Endothelial cell of umbilical vein (primary cell): ENCODE measurements around the gene CDH23. TPM values are rescaled to one million over a fixed set of nuclear protein-coding genes. Genes with fewer than 3 reads are reported as not detected.

ENCODE experiments used
- BruUV-seq: library from RNA; stranded (reverse); fragments of 400-500 nt; replicated peaks from 2 replicates; lab custom pipeline; 2021; lab: Mats Ljungman, UMichigan
- CTCF ChIA-PET: fragments of 300-600, 350-600 bp; sonication (Branson Sonifier 250); formaldehyde crosslinking; loops from one replicate; lab custom pipeline; 2021; ENCODE audit warnings: antibody characterized with exemption, inconsistent platforms; lab: Charles Lee
- POLR2A ChIA-PET: fragments of 300-600, 350-600 bp; sonication (Branson Sonifier 250); formaldehyde crosslinking; loops from one replicate; lab custom pipeline; 2021; ENCODE audit warnings: antibody characterized with exemption, inconsistent platforms; lab: Charles Lee
- DNase-seq: peaks from one replicate; pipeline ENCODE4 v3.0.0-alpha.2; 2011; ENCODE audit warnings: low read depth, low spot score
- FAIRE-seq: peaks from 2 replicates; lab custom pipeline; 2011; peaks lifted over from hg19 to GRCh38; lab: Jason Lieb, UNC
- H2AFZ ChIP-seq: 2 replicates; pipeline ENCODE4 v1.6.0; 2012; ENCODE audit warnings: low read depth, low read length, control low read depth, inconsistent platforms
- H3K27ac ChIP-seq: 2 replicates; pipeline ENCODE4 v1.5.1; 2011; ENCODE audit warnings: low read depth, mild to moderate bottlenecking, control low read depth, low read length, moderate library complexity; ENCODE audit not compliant: insufficient read depth
- H3K27me3 ChIP-seq, 2 experiments: 2 replicates each; pipeline versions ENCODE4 v1.6.0 to v1.6.1; 2011; ENCODE audit warnings: low read length in 2 of 2, mixed read lengths in 1 of 2; ENCODE audit not compliant: control insufficient read depth in 2 of 2, insufficient read depth in 2 of 2
- H3K36me3 ChIP-seq, 2 experiments: 2 replicates in 1 of 2; 3 replicates in 1 of 2; pipeline ENCODE4 v1.5.1; 2011; ENCODE audit warnings: low read length in 2 of 2, mild to moderate bottlenecking in 1 of 2, moderate library complexity in 1 of 2; ENCODE audit not compliant: control insufficient read depth in 2 of 2, insufficient read depth in 2 of 2; ENCODE audit errors: extremely low read depth in 1 of 2
- H3K4me1 ChIP-seq: 3 replicates; pipeline ENCODE4 v1.5.1; 2011; ENCODE audit warnings: mild to moderate bottlenecking, low read length; ENCODE audit not compliant: control insufficient read depth, insufficient read depth; ENCODE audit errors: extremely low read depth
- H3K4me2 ChIP-seq: 2 replicates; pipeline ENCODE4 v1.6.1; 2011; ENCODE audit warnings: low read length, control low read depth, mixed read lengths; ENCODE audit not compliant: insufficient read depth
- H3K4me3 ChIP-seq, 3 experiments: fragments of 200-600 bp in 1 of 3; sonication (generic), shearing (Covaris generic) in 1 of 3; replicated peaks in 1 of 3; 2 replicates each; pipeline ENCODE4 v1.5.1; 2011 to 2016; ENCODE audit warnings: control low read depth in 3 of 3, low read length in 3 of 3, mild to moderate bottlenecking in 2 of 3, inconsistent platforms in 1 of 3, low read depth in 1 of 3, moderate library complexity in 1 of 3; ENCODE audit not compliant: insufficient read depth in 1 of 3
- H3K79me2 ChIP-seq: 2 replicates; pipeline ENCODE4 v1.6.0; 2012; ENCODE audit warnings: low read length, inconsistent platforms; ENCODE audit not compliant: control insufficient read depth, insufficient read depth
- H3K9ac ChIP-seq: replicated peaks from 2 replicates; pipeline ENCODE3; 2011; ENCODE audit warnings: low read length, control low read depth; ENCODE audit not compliant: insufficient read depth; ENCODE audit errors: extremely low read depth
- H3K9me1 ChIP-seq: replicated peaks from 3 replicates; pipeline ENCODE4 v1.6.0; 2011; ENCODE audit warnings: mild to moderate bottlenecking, low read length; ENCODE audit not compliant: control insufficient read depth, insufficient read depth; ENCODE audit errors: extremely low read depth
- H3K9me3 ChIP-seq: replicated peaks from 2 replicates; pipeline ENCODE4 v1.5.1; 2012; ENCODE audit warnings: low read length, inconsistent platforms; ENCODE audit not compliant: control insufficient read depth, insufficient read depth
- H4K20me1 ChIP-seq: replicated peaks from 2 replicates; pipeline ENCODE3; 2011; ENCODE audit warnings: mild to moderate bottlenecking, low read length; ENCODE audit not compliant: control insufficient read depth, insufficient read depth; ENCODE audit errors: extremely low read depth
- EZH2 ChIP-seq: IDR thresholded peaks from 2 replicates; pipeline ENCODE4 v1.6.1; 2012; ENCODE audit warnings: borderline replicate concordance, low read depth, mild to moderate bottlenecking, moderate library complexity, low read length, inconsistent platforms; ENCODE audit not compliant: severe bottlenecking
- FOS ChIP-seq: IDR thresholded peaks from 2 replicates; pipeline ENCODE4 v1.6.1; 2011; ENCODE audit warnings: mild to moderate bottlenecking, low read length, moderate library complexity, borderline replicate concordance; ENCODE audit not compliant: insufficient read depth
- GATA2 ChIP-seq: IDR thresholded peaks from 2 replicates; pipeline ENCODE4 v1.7.0; 2011; ENCODE audit warnings: low read depth, mild to moderate bottlenecking, moderate library complexity, mixed read lengths, low read length; ENCODE audit not compliant: insufficient read length, insufficient read depth
- JUN ChIP-seq: IDR thresholded peaks from 2 replicates; pipeline ENCODE4 v1.6.1; 2011; ENCODE audit warnings: borderline replicate concordance, low read depth; ENCODE audit not compliant: insufficient read length, insufficient read depth
- MYC ChIP-seq: IDR thresholded peaks from one replicate; pipeline ENCODE4 v1.6.1; 2011; ENCODE audit warnings: mild to moderate bottlenecking, low read depth, low read length
- POLR2A ChIP-seq: IDR thresholded peaks from 2 replicates; pipeline ENCODE4 v1.6.1; 2012; ENCODE audit warnings: low read depth, mild to moderate bottlenecking, control low read depth, low read length
- POLR2AphosphoS5 ChIP-seq: IDR thresholded peaks from 2 replicates; pipeline ENCODE4 v1.6.1; 2012; ENCODE audit warnings: low read depth, mild to moderate bottlenecking, control low read depth, low read length, moderate library complexity; ENCODE audit not compliant: insufficient read depth
- dilution Hi-C: fragments of 300-500 bp; cut with MboI; formaldehyde crosslinking; loops from one replicate; pipeline ENCODE4 v1.15.0; 2019; ENCODE audit warnings: low sequenced_read_pairs; ENCODE audit not compliant: extremely low pct_ligation_motif_present
- intact Hi-C: fragments of 100-400 bp; cut with micrococcal nuclease; formaldehyde crosslinking; loops from one replicate; pipeline ENCODE4 v1.10.0; 2022
- polyA plus RNA-seq, 4 experiments: library from polyadenylated mRNA; depleted of rRNA in 3 of 4; stranded (reverse) in 3 of 4; unstranded in 1 of 4; fragments of >200 nt; gene quantifications; 2 replicates each; pipeline versions ENCODE4 v1.2.1 to v1.2.3, GENCODE V29; 2011 to 2012; ENCODE audit warnings: missing spikeins in 1 of 4
- total RNA-seq: library from RNA; stranded (reverse); gene quantifications from 2 replicates; pipeline ENCODE4 v1.2.3, GENCODE V29; 2021
- TF ChIP-seq, protein P1 (sequence below), 2 donors: IDR thresholded peaks; 1 replicate in 1 of 2; 2 replicates in 1 of 2; pipeline ENCODE4 v1.5.1; 2011; ENCODE audit warnings: low read length in 2 of 2, mild to moderate bottlenecking in 2 of 2, moderate library complexity in 2 of 2, control low read depth in 1 of 2, inconsistent platforms in 1 of 2, low read depth in 1 of 2; ENCODE audit not compliant: insufficient read depth in 1 of 2; ENCODE audit errors: extremely low read depth in 1 of 2
- TF ChIP-seq, protein P2 (sequence below): IDR thresholded peaks from 2 replicates; pipeline ENCODE4 v1.6.1; 2011; ENCODE audit not compliant: insufficient read depth, insufficient read length

The CDH23 gene
- total and polyA plus RNA-seq, 2 donors (not counting 3 experiments of a cell fraction or from before 2014, with no cell fraction given) = not detected

DNA sequence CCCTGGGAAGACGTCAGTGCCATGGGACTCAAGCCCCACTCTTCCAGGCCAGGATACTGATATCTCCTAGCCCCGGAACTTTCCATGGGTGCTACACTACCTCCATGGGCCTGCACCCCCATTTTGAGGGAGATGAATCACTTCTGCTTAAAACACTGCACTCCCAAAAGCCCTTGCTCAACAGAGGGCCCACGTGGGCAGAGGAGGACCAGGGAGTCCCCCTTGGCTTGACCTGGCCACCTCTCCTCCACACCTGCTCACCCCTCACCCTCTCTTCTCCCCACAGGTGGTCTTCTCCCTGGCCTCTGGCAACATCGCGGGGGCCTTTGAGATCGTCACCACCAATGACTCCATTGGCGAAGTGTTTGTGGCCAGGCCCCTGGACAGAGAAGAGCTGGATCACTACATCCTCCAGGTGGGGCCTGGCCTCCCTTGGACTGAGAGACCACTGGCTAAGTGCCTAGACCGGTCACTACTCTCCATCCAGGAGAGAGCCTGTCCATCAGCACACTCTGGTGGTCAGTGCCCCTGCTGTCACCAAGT, 342.7 kb downstream of the CDH23 start:
- ChIA-PET CTCF (interaction anchor here (1.0 kb wide), 1 partner anchor 9 kb away, joined by 3 read pairs; no protein-coding TSS in a partner anchor), POLR2A (no interaction called here)
- H3K9me3 ChIP-seq = no peaks in the 10 kb centered on the region
- TF ChIP-seq POLR2A = no peak
- no peak for TF ChIP-seq GATA2
- no peak for TF ChIP-seq MYC
- TF ChIP-seq JUN = no peak
- no peak for TF ChIP-seq FOS
- TF ChIP-seq, protein P1, sequence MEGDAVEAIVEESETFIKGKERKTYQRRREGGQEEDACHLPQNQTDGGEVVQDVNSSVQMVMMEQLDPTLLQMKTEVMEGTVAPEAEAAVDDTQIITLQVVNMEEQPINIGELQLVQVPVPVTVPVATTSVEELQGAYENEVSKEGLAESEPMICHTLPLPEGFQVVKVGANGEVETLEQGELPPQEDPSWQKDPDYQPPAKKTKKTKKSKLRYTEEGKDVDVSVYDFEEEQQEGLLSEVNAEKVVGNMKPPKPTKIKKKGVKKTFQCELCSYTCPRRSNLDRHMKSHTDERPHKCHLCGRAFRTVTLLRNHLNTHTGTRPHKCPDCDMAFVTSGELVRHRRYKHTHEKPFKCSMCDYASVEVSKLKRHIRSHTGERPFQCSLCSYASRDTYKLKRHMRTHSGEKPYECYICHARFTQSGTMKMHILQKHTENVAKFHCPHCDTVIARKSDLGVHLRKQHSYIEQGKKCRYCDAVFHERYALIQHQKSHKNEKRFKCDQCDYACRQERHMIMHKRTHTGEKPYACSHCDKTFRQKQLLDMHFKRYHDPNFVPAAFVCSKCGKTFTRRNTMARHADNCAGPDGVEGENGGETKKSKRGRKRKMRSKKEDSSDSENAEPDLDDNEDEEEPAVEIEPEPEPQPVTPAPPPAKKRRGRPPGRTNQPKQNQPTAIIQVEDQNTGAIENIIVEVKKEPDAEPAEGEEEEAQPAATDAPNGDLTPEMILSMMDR (IDR thresholded peaks at IDR 0.05; ENCODE audit: extremely low read depth in 1 of 2, insufficient read depth in 1 of 2, low read depth in 1 of 2, low read length in 2 of 2) = no peak
- no peak for TF ChIP-seq POLR2AphosphoS5
- TF ChIP-seq EZH2 = no peak
- TF ChIP-seq, protein P2, sequence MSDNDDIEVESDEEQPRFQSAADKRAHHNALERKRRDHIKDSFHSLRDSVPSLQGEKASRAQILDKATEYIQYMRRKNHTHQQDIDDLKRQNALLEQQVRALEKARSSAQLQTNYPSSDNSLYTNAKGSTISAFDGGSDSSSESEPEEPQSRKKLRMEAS = no peak
- intact Hi-C loops = no loop called here
- FAIRE-seq (no peak), DNase-seq (no peak)
- no peaks in the 10 kb centered on the region for H3K27me3 ChIP-seq
- no peak overlapping the region for H3K4me3 ChIP-seq
- dilution Hi-C loops = no loop called here
- H2AFZ ChIP-seq = no peak overlapping the region
- no peak overlapping the region for H3K4me2 ChIP-seq
- H3K4me1 ChIP-seq = no peaks in the 10 kb centered on the region
- no TSS peak for BruUV-seq
- no peaks in the 10 kb centered on the region for H4K20me1 ChIP-seq
- H3K36me3 ChIP-seq = no peaks in the 10 kb centered on the region
- no peak overlapping the region for H3K9ac ChIP-seq
- no peaks in the 10 kb centered on the region for H3K79me2 ChIP-seq
- no peaks in the 10 kb centered on the region for H3K9me1 ChIP-seq
- H3K27ac ChIP-seq = no peak overlapping the region
